ENCODE results near the gene PITRM1. TPM values are rescaled to one million over a fixed set of nuclear protein-coding genes. Genes with fewer than 3 reads are reported as not detected.

PITRM1 gene
- polyA plus RNA-seq, 3 donors = 47.5 to 68.1 (median 58.5) TPM

DNA sequence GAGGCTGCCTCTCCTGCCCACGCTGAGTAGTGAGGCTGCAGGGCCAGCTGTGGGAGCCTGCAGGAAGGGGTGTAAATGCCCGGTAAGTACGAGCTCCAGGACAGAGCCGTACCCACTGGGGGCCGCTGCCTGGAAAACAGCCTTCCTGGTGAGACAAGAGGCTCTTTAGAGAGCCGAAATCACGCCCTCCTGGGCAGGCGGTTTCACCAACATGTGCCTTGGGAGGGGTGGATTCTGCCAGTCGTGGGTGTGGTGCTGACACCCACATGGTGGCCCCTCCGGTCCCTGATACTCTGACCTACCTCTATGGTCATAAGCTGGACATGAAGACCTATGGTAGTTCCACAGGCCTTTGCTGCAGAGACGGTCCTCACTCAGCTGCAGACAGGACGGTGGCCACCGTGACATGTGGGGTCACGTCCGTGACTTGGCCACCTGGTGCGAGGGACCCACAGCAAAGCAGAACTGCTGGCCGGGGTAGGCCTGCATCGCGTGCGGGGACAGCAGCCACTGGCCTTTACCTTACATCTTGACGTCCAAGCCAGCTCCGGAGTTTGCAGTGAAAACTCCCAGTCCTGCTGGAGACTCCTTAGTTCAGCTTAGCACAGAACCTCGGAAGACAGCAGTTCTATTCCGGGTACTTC lies 46.9 kb downstream of the PITRM1 start:
- no peak for DNase-seq (ENCODE audit: low read depth in 3 of 3, low spot score in 2 of 3)

DNA sequence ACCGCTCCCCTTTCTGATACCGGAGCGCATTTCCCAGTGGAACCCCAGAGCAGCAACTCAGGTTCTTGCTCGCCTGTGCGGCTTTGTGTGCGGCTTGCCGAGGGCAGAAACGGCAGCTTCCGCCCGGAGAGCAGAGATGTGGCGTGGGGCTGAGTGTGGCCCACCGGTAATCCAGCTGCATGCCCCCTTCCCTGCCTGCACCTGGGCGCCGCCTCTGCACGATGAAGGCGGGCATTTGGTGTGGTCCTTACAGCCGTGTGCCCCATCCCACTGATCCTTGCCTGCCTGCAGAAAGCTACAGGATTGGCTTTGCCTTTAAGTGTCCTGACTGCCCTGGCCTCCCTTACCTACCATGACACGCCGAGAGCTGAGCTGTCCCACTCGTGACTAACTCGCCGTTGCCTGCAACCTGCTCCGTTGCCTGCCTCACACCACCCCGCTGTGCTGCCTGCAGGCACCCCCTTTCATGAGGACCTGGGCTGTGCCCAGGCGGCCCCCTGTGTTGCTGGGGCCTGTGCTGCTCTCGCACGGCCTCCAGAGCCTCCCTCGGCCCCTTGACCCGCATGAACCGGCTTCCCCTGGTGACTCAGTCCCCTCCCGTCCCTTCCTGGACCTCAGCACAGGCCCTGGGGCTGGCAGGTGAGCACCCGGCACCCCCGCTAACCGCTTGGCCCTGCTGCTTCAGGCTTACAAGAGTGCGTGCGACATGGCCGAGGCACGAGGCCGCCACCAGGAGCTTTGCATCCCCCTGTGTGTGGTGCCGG lies 48.0 kb downstream of the PITRM1 start:
- DNase-seq (ENCODE audit: low read depth in 3 of 3, low spot score in 2 of 3) = no peak

DNA sequence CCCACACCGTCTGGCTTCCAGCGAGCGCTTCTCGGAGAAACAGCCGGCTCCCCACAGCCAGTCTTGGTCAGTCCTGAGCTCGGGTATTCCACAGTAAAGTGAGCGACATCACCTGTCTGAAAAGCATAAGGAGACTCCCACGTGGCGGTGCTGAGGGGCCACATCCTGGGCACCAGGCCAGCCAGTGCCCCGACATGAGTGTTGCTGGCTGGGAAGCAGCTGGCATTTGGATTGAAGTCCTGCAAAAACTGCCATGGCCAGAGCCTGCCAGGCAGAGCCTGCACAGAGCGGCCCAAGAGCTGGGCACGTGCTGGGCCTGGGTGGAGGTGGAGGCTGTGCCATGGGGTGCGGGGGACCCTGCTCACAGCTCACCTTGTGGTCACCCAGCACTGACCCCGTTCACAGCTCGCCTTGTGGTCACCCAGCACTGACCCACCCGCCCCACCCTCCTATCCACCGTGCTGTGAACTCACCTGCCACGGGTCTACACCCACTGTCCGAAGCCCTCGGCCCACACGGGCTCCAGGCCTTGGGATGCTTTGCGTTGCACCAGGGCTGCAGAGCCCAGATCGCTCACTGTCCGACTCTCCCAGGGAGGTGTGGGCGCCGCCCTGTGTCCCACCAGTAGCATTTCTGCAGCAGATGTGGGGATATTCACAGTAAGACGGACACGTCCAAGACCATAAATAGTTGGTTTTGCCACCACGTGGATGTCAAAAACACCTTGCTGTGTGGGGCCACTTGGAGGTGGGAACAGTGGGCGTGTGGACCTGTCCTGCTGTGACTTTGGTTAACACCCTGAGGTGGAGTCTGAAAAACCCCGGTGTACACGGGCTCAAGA lies 48.8 kb downstream of the PITRM1 start:
- DNase-seq (ENCODE audit: low read depth in 3 of 3, low spot score in 2 of 3) = no peak

DNA sequence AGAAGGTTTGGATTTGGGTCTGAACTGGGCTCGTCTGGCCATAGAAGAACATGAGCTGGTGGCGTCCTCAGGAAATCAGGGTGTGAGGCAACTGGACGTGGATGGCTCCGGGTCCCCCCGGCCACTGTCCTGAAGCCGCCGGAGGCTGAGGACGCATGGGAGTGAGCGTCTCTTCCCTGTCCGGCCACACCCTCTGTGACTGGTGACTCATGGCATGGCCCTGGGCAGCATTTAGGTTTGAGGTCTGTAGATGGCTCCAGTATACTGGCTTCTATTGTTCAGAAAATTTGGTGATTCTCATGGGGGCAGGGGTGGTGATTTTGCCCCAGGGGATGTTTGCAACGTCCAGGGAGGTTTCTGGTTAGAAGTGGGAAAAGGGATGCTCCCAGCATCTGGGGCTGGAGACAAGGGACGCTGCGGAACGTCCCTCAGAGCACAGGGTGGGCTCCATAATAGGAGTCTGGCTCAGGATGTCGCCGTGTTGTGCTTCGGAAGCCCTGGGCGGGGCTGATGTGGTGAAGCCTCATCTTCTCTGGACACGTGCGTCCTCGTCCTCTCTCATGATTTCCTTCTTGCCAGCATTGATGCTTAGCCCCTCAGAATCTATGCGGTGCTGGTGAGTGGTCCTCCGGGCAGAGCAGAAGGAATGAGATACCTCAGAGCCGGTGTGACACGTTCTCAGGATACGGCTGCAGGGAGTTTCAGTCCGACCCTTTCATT lies 49.9 kb downstream of the PITRM1 start:
- no peak for DNase-seq (ENCODE audit: low read depth in 3 of 3, low spot score in 2 of 3)

DNA sequence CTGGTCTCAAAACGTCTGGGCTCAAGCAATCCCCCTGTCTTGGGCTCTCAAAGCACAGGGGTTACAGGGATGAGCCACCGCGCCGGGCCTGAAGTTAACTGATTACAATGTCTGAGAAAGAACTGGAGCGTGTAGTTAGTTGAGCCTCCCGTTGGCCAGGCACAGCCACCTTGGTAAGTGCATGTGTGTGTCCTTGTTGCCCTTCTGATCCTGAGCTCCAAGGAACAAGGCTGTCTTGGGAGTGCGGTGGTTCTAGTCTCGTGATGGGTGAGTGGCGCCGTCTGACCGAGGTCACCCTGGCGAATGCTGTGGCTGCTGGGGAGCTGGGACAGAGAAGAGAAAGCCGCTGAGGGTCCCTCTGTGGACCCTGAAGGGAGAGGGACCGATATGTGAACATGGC lies 50.5 kb downstream of the PITRM1 start:
- no peak for DNase-seq (ENCODE audit: low read depth in 3 of 3, low spot score in 2 of 3)

DNA sequence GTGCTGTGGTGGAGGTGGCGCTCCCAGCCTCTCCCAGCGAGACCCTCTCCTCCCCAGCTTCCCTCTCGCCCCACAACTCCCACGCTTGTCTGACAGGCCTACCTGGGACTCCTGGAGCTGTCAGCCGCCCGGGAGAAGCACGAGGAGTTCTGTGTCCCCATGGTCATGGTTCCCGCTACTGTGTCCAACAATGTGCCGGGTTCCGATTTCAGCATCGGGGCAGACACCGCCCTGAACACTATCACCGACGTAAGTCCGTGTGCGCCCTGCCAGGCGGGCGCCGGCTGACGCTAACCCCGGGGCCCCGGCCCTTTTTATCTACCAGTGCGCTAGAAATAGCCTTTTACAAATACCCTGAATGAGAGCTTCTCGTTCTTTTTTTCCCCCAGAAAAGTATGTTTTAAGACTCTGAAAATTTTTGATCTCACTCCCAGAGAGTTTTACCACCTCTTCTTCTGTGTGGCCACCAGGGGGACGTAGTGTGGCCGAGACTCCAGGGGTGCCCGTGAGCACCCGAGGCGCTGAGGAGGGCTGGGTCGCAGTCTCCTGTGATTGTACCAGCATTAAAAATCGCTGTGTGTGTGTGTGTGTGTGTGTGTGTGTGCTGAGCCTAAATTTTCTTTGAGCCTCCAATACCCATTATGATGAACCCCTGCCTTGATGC lies 52.7 kb downstream of the PITRM1 start:
- no peak for DNase-seq (ENCODE audit: low read depth in 3 of 3, low spot score in 2 of 3)

DNA sequence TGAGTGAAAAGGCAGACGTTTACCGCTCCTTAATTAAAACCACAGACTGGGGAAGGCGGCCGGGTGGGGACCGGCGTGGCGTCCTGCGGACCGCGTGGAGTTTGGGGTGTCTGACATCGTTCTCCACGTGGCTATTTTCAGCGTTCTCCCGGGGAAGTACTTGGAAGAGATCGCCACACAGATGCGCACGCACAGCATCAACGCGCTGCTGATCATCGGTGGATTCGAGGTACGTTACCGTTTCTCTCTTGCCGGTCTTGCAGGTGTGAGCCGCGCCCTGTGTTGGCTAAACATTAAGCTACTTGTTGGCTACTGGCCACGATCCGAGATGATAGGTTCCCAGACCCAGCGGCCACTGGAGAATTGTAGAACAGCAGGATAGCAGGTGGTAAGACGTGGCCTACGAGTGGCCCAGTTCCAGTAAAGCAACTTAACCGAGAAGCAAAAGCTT lies 53.9 kb downstream of the PITRM1 start:
- DNase-seq (ENCODE audit: low read depth in 3 of 3, low spot score in 2 of 3) = no peak

DNA sequence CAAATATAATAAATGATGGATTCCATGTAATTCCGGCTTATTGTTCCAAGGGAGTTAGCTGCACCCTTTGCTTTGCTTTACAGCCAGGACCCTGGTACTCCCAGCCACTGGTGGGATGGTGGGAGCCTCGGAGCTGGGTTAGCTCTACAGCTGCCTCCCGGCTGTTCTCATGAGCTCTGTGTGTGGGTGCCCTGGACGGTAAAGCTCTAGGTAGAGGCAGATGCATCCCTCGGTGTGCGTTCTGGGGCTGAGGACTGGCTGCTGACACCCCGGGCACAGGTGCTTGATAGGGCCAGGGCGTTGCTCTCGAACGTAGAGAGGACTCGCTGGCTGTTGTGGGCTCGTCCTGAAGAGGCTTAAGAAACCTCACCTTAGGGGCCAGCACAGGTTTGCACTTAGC lies 55.1 kb downstream of the PITRM1 start:
- DNase-seq (ENCODE audit: low read depth in 3 of 3, low spot score in 2 of 3) = no peak

DNA sequence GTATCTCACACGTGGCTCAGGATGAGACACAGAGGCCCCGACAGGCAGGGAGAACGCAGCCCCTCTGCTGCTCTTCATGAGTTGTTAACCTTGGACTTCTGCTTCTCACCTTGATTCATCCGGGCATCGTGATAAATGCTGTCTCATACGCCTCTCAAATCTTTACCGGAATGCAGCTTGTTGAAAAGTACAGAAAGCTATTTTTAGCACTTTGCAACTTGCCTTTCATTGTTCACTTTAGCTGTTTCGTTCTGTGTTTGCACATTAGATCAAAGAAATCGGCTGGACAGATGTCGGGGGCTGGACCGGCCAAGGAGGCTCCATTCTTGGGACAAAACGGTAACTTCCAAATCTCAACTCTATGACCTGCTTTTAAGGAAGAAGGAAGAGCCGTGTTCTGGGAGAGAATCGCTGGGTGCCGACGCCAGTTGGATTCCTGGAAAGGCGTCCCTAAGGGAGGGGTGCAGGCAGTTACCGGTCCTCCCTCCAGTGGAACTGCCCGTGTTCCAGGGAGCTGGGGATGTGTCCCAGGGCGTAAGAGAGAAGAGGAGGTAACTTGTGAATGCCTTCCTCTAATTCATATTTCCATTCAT lies 56.0 kb downstream of the PITRM1 start:
- DNase-seq (ENCODE audit: low read depth in 3 of 3, low spot score in 2 of 3) = no peak

DNA sequence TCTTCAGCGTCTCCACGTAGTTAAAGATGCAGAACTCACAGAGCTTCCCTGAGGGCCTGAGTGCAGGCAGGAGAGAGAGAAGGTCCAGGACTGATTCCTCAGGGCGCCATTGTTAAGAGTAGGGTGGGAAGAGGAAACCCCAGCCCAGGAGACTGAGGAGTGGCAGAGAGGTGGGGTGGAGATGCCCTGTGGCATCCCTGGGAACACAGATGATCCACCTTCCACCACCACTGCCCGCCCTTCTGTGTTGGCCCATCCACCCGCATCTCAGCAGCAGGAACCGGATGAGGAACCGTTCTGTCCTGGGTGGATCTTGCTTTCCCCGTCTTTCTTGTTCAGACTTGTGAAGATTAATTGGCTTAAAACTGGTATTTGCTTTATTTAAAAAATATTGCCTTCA lies 56.9 kb downstream of the PITRM1 start:
- no peak for DNase-seq (ENCODE audit: low read depth in 3 of 3, low spot score in 2 of 3)

DNA sequence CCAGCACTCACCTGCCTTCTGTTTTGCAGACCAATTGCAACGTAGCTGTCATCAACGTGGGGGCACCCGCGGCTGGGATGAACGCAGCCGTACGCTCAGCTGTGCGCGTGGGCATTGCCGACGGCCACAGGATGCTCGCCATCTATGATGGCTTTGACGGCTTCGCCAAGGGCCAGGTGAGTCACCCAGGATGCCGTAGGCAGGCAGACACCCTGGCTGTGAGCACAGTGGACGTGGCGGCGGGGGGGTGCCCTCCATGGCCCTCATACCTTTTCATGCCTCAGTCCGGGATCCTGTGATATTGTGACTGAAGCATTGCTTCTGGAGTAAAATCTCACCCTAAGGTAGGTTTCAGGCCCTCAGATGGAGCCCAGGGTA lies 59.2 kb downstream of the PITRM1 start:
- DNase-seq (ENCODE audit: low read depth in 3 of 3, low spot score in 2 of 3) = no peak

DNA sequence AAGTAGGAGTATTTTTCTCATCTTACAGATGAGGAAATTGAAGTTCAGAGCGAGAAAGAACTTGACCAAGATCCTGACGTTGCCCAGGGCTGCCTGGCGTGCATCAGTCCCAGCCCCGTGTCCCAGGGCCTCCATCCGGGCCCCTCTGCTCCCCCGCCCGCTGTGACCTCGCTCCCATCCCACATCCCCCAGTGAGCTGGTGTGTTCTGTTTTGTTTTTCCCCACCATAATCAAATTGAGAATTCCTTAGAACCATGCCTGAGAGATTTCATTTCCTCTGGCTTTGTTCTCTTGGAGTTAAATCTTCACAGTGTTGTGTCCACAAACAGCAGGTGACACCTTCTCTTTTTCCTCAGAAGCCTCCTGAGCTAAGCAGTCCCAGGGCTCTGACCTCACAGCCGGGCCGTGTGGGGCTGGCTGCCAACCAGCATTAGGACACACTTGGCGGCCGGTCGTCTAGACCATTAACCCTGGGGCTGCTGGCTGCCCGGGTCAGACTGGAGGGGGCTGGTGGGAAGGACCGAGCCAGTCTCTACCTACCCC lies 60.9 kb downstream of the PITRM1 start:
- no peak for DNase-seq (ENCODE audit: low read depth in 3 of 3, low spot score in 2 of 3)

DNA sequence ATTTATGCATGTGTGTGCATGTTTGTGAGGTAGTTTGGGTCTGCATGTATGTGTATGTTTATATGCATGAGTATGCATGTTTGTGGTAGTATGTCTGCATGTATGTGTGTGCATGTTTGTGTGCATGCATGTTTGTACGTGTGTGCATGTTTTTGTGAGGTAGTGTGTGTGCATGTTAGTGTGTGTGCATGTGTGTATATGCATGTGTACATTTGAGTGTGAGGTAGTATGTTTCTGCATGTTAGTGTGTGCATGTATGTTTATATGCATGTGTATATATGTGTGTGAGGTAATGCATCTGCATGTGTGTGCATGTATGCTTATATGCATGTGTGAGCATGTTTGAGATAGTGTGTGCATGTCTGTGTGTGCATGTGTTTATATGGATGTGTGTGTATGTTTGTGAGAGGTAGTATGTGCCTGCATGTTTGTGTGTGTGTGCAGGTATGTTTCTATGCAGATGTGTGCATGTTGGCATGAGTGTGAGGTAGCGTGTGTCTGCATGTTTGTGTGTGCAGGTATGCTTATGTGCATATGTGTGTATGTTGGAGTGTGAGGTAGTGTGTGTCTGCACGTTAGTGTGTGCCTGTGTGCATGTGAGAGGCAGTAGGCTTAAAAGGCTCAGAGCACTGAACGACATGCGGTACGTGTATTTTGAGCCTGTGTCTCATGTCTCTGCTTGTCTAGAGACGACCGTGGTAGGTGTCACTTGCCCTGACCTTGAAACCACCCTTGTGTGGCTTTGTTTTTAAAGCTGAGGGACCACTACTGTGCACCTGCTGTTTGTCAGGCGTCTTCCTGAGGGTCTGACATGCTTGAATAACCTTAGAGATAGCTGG lies 61.6 kb downstream of the PITRM1 start:
- no peak for DNase-seq (ENCODE audit: low read depth in 3 of 3, low spot score in 2 of 3)

DNA sequence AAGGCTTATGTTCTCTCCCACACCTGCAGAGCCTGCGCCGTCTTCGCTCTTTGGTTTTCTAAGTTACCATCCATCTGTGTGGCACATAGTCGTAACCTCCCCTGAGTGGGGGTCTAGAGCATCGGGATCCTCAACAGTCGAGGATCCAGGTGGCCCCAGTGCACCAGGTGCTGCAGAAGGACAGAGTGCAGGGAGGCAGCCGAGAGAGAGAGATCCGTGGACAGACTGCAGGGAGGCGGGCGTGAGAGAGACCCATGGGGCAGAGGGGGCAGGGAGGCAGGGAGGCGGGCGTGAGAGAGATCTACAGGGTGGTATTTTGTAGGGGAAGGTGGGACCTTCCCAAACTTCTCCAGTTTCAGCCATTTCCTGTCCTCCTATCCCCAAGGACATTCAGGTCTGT lies 62.9 kb downstream of the PITRM1 start:
- no peak for DNase-seq (ENCODE audit: low read depth in 3 of 3, low spot score in 2 of 3)

DNA sequence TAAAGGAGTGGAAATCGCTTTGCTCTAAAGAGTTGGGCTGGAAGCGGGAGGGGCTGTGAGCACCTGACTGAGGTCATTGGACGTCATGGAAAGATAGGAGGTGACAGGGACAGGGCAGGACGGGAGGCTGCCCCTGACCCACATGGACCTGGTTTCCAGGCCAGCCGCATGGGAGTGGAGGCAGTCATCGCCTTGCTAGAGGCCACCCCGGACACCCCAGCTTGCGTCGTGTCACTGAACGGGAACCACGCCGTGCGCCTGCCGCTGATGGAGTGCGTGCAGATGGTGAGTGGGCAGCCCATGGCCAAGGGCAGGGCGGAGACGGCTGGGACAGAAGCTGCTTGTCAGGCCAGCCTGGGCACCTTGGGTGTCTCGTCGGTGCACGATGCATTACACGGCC lies 63.4 kb downstream of the PITRM1 start:
- no peak for DNase-seq (ENCODE audit: low read depth in 3 of 3, low spot score in 2 of 3)

DNA sequence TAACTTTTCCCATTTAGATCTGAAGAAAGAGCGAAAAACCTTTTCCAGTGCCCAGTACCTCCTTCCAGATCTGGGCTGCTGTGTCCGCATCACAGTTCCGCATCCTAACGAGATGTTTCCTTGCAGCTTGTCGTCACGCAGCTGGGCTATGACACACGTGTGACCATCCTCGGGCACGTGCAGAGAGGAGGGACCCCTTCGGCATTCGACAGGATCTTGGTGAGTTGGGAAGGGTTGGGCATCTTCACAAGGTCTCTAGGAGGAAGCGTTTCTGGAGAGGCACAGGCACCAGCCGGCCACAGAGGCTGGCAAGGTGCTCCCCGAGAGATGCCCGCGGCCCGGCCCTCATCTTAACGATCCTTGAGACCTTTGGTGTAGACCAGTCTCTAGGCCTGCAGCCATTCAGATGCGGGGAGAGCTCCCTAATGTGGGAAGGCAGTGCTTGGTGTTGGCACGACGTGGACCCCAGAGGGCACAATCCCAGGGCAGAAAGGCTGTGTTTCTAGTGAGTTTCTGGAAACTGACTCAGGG lies 63.9 kb downstream of the PITRM1 start:
- DNase-seq (ENCODE audit: low read depth in 3 of 3, low spot score in 2 of 3) = no peak

DNA sequence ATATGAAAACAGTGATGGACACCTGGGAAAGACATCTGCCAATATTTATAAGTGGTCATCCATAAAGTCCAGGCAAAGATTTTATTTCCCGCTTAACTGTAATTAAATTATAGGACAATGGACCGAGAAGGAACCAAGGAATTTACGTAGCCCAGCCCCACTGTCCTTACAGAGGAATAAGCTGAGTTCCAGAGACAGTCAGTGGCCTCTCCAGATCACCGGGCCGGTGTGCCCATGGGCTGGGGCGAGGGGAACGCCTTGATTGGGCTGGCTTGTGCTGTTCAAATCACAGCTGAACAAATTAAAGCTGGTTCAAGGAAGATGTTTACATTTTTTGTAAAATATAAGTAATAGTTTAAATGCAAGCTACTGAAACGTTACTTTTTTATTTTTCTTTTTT lies 64.5 kb downstream of the PITRM1 start:
- no peak for DNase-seq (ENCODE audit: low read depth in 3 of 3, low spot score in 2 of 3)

DNA sequence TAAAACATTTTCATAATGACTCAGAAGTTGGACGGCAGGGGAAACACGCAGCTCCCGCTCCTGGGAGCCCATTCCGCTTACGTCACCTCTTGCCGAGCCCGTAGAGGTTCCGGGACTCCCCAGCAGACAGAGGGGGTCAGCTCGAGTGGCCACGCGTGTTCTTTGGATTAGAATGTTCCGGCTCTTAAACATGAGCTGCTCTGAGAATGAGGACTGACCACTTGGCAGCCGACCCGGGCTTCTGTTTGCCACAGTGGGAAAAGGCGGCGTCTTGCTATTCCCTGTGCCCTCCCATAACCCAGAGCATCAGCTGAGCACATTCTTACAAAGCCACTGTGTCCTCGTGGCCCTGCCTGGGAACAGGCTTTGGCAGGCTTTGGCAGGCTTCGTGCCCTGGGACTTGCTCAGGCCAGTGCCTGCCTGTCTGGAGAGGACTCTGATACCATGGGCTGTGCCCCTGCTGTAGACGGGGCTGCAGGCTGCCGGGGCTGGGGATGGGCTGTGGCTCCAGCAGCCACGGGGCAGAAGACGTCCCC lies 65.1 kb downstream of the PITRM1 start:
- no peak for DNase-seq (ENCODE audit: low read depth in 3 of 3, low spot score in 2 of 3)

All from right renal cortex interstitium (tissue), 3 donors.